ENCODE results near the gene FTCD.
"Not testable (repeated sequence)": the region's sequence is repeated elsewhere in the genome, so short reads cannot be mapped to it uniquely, and the experiment has no call there.

The FTCD gene, protein sequence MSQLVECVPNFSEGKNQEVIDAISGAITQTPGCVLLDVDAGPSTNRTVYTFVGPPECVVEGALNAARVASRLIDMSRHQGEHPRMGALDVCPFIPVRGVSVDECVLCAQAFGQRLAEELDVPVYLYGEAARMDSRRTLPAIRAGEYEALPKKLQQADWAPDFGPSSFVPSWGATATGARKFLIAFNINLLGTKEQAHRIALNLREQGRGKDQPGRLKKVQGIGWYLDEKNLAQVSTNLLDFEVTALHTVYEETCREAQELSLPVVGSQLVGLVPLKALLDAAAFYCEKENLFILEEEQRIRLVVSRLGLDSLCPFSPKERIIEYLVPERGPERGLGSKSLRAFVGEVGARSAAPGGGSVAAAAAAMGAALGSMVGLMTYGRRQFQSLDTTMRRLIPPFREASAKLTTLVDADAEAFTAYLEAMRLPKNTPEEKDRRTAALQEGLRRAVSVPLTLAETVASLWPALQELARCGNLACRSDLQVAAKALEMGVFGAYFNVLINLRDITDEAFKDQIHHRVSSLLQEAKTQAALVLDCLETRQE

DNA sequence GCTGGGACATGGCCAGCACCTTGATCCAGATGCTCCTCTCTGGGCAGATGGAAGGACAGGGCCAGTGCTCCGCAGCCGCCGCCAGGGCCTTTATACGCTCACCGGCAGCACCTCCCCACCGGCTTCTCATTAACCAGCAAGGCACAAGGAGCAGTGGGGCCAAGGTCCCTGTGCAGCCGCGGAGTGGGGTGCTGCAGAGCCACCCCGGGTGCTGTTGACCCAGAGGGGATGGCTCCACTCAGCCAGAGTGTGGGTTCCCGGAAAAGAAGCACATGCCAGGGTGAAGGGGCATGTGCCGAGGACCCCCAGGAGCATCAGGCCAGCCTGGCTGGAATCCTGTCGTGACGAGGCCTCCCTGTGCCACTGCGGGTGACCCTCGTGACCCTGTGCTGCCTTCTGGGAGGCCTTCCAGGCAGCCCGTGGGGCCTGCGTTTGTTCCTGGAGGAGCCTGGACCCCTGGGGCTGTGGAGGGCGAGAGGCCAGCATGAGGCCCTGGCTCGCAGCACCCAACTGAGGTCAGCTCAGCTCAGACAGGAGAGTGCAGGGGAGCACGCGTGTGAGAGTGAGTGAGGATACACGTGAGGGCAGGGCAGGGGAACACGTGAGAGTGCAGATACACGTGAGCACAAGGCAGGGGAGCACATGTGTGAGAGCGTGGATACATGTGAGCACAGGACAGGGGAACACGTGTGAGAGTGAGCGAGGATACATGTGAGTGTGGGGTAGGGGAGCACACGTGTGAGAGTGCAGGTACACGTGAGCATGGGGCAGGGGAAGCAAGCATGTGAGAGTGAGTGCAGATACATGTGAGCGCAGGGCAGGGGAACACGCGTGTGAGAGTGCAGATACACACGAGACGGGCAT lies at the start of gene FTCD:
TSS of gene FTCD (minus strand) at position 66 of the 864 bp plus-strand sequence. CDS start at position 10, 56 bp downstream.
- Histone ChIP-seq H3K9ac (ENCODE audit: low read length in 2 of 2) (no peak within 1 kb of the TSS), H3K36me3 (ENCODE audit: control insufficient read depth in 2 of 2, insufficient read depth in 2 of 2, low read length in 2 of 2) (no peaks in the 10 kb centered on the region), H3K27me3 (ENCODE audit: control insufficient read depth in 1 of 2, insufficient read depth in 2 of 2, low read length in 2 of 2) (no peaks in the 10 kb centered on the region), H3K27ac (ENCODE audit: low read length) (no peak within 1 kb of the TSS), H3K9me3 (ENCODE audit: control insufficient read depth in 2 of 2, low read length in 2 of 2) (no peaks in the 10 kb centered on the region), H3K4me3 (ENCODE audit: low read length in 2 of 2) (no peak within 1 kb of the TSS), H3K4me1 (ENCODE audit: control insufficient read depth, insufficient read depth, low read length) (peaks cover 9% of the 10 kb centered on the region)

DNA sequence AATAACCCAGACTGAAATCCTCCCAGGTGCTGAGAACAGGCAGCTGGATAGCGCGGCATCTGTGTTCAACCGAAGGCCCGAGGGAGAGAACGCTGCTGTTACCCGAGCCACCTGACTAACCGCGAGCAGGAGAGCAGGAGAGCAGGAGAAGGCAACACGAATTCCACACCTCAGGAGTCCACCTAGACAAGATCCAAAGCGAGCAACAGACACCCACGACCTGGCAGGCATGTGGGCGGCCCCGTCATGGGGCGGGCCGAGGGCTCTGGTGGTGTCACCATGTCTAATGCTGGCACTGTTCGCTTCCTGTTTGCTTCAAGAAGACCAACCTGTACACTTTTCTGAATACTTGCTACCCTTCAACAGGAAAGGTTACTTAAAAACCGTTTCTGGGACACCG lies 49.8 kb upstream of the FTCD start:
- Histone ChIP-seq H3K4me1 (ENCODE audit: control insufficient read depth, insufficient read depth, low read length) (no peaks in the 10 kb centered on the region), H3K4me3 (ENCODE audit: low read length in 2 of 2) (no peak overlapping the region), H3K36me3 (ENCODE audit: control insufficient read depth in 2 of 2, insufficient read depth in 2 of 2, low read length in 2 of 2) (peaks cover 14 to 49% of the 10 kb centered on the region in 2 donors), H3K27ac (ENCODE audit: low read length) (no peak overlapping the region), H3K9me3 (ENCODE audit: control insufficient read depth in 2 of 2, low read length in 2 of 2) (no peaks in the 10 kb centered on the region), H3K9ac (ENCODE audit: low read length in 2 of 2) (no peak overlapping the region), H3K27me3 (ENCODE audit: control insufficient read depth in 1 of 2, insufficient read depth in 2 of 2, low read length in 2 of 2) (no peaks in the 10 kb centered on the region)

DNA sequence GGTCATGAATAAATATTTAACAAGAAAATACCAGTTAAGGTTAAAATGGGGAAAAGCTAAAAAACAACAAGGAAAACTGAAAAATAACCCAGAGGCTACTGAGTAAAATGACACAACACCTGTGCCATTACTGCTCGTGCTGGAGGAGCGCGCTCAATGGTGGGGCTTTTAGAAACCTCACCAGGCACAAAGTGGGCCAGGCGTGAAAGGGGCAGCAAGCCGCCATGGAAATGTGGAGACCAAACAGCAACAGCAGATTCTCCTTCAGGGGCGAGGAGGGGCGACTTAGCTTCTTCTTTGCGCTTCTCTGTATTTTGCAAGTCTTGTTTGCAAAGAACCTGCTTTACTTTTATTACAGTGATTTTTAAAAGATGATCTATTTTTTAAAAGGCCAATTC lies 47.8 kb upstream of the FTCD start:
- H3K36me3 ChIP-seq (ENCODE audit: control insufficient read depth in 2 of 2, insufficient read depth in 2 of 2, low read length in 2 of 2): peaks cover 16 to 44% of the 10 kb centered on the region in 2 donors
- no peaks in the 10 kb centered on the region for H3K27me3 ChIP-seq (ENCODE audit: control insufficient read depth in 1 of 2, insufficient read depth in 2 of 2, low read length in 2 of 2)
- no peaks in the 10 kb centered on the region for H3K9me3 ChIP-seq (ENCODE audit: control insufficient read depth in 2 of 2, low read length in 2 of 2)
- no peaks in the 10 kb centered on the region for H3K4me1 ChIP-seq (ENCODE audit: control insufficient read depth, insufficient read depth, low read length)
- no peak overlapping the region for H3K4me3 ChIP-seq (ENCODE audit: low read length in 2 of 2)
- H3K27ac ChIP-seq (ENCODE audit: low read length): no peak overlapping the region
- no peak overlapping the region for H3K9ac ChIP-seq (ENCODE audit: low read length in 2 of 2)

GRCh38 chr21:46202592-46203202 lies 47.3 kb upstream of the FTCD start:
- H3K4me1 ChIP-seq (ENCODE audit: control insufficient read depth, insufficient read depth, low read length): no peaks in the 10 kb centered on the region
- no peak overlapping the region for H3K27ac ChIP-seq (ENCODE audit: low read length)
- H3K4me3 ChIP-seq (ENCODE audit: low read length in 2 of 2): no peak overlapping the region
- H3K9ac ChIP-seq (ENCODE audit: low read length in 2 of 2): no peak overlapping the region
- peaks cover 16 to 41% of the 10 kb centered on the region in 2 donors for H3K36me3 ChIP-seq (ENCODE audit: control insufficient read depth in 2 of 2, insufficient read depth in 2 of 2, low read length in 2 of 2)
- H3K27me3 ChIP-seq (ENCODE audit: control insufficient read depth in 1 of 2, insufficient read depth in 2 of 2, low read length in 2 of 2): no peaks in the 10 kb centered on the region
- no peaks in the 10 kb centered on the region for H3K9me3 ChIP-seq (ENCODE audit: control insufficient read depth in 2 of 2, low read length in 2 of 2)

DNA sequence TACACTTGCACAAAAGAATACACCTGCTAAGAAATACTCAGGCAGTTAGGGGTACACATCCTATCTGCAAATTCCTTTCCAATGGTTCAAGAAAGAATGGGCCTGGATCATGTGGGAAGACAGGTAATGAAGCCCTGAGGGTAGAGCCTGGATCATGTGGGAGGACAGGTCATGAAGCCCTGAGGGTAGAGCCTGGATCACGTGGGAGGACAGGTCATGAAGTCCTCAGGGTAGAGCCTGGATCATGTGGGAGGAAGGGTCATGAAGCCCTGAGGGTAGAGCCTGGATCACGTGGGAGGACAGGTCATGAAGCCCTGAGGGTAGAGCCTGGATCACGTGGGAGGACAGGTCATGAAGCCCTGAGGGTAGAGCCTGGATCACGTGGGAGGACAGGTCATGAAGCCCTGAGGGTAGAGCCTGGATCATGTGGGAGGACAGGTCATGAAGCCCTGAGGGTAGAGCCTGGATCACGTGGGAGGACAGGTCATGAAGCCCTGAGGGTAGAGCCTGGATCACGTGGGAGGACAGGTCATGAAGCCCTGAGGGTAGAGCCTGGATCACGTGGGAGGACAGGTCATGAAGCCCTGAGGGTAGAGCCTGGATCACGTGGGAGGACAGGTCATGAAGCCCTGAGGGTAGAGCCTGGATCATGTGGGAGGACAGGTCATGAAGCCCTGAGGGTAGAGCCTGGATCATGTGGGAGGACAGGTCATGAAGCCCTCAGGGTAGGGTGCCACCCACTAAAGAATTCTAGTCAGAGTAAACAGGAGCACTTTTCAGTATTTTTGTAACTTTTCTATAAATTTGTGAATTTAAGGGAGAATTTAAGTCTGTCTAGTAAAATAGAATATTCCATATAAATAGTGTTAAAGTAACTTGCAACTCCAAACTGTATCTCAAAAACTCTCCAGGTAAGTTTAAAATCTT lies 45.8 kb upstream of the FTCD start:
- H3K27me3 ChIP-seq (ENCODE audit: control insufficient read depth in 1 of 2, insufficient read depth in 2 of 2, low read length in 2 of 2); H3K27ac ChIP-seq (ENCODE audit: low read length); H3K9me3 ChIP-seq (ENCODE audit: control insufficient read depth in 2 of 2, low read length in 2 of 2); H3K9ac ChIP-seq (ENCODE audit: low read length in 2 of 2); H3K4me1 ChIP-seq (ENCODE audit: control insufficient read depth, insufficient read depth, low read length); H3K4me3 ChIP-seq (ENCODE audit: low read length in 2 of 2): not testable (repeated sequence)
- H3K36me3 ChIP-seq (ENCODE audit: control insufficient read depth in 2 of 2, insufficient read depth in 2 of 2, low read length in 2 of 2): peaks cover 22 to 40% of the 10 kb centered on the region in 2 donors

DNA sequence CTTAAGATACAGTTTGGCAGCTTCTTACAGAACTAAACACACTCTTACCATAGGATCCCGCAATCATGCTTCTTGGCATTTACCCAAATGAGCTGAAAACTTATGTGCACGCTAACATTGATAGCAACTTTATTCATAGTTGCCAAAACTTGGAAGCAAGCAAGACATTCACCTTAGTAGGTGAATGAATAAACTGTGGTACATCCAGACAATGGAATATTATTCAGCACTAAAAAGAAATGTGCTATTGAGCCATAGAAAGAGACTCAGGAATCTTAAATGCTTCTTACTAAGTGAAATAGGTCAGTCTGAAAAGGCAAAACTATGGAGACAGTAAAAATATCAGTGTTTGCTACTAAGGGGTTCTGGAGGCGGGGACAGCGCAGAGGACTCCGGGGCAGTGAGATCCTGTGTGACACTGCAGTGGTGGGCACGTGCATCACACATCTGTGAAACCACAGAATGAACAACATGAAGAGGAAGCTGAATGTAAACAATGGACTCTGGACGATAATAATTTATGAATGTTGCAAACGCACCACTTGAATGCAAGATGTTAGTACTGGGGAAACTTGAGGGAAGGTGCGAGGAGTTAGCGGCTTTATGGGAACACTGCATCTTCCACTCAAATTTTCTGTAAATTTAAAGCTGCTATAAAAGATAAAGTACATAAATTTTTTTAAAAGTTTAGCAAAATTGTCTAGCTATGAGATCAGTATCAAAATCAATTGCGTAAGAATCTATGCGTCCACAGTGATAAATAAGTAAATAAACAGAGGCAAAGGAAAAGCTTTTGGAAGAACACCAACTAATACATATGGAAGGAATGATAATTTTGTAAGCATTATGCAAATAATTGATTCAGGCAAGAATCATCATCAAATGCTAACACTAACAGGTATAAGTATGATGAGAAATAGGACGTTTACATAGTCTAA lies 44.3 kb upstream of the FTCD start:
- Histone ChIP-seq H3K9me3 (ENCODE audit: control insufficient read depth in 2 of 2, low read length in 2 of 2) (no peaks in the 10 kb centered on the region), H3K9ac (ENCODE audit: low read length in 2 of 2) (no peak overlapping the region), H3K27ac (ENCODE audit: low read length) (no peak overlapping the region), H3K4me1 (ENCODE audit: control insufficient read depth, insufficient read depth, low read length) (no peaks in the 10 kb centered on the region), H3K36me3 (ENCODE audit: control insufficient read depth in 2 of 2, insufficient read depth in 2 of 2, low read length in 2 of 2) (peaks cover 25 to 42% of the 10 kb centered on the region in 2 donors), H3K4me3 (ENCODE audit: low read length in 2 of 2) (no peak overlapping the region), H3K27me3 (ENCODE audit: control insufficient read depth in 1 of 2, insufficient read depth in 2 of 2, low read length in 2 of 2) (no peaks in the 10 kb centered on the region)

DNA sequence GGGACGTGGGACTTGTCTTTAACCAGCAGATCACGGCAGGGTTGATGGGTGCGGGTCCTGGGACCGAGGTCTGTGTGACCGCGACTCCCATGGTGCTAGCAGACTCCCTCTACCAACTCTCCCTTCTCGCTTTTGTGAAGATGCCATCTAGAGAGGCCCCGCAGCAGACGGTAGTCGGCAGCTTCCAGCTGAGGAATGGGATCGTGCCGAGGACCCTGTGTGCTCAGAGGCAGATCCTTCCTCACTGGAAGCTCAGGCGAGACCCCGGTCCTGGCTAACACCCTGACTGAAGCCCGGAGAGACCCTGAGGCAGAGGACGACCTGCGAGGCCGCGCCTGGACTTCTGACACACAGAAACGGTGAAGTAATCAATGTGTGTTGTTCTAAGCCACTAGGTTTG lies 41.4 kb upstream of the FTCD start:
- Histone ChIP-seq H3K9ac (ENCODE audit: low read length in 2 of 2) (no peak overlapping the region), H3K4me3 (ENCODE audit: low read length in 2 of 2) (no peak overlapping the region), H3K9me3 (ENCODE audit: control insufficient read depth in 2 of 2, low read length in 2 of 2) (no peaks in the 10 kb centered on the region), H3K4me1 (ENCODE audit: control insufficient read depth, insufficient read depth, low read length) (peaks cover under 1% of the 10 kb centered on the region), H3K27me3 (ENCODE audit: control insufficient read depth in 1 of 2, insufficient read depth in 2 of 2, low read length in 2 of 2) (no peaks in the 10 kb centered on the region), H3K36me3 (ENCODE audit: control insufficient read depth in 2 of 2, insufficient read depth in 2 of 2, low read length in 2 of 2) (peaks cover 43 to 60% of the 10 kb centered on the region in 2 donors), H3K27ac (ENCODE audit: low read length) (no peak overlapping the region)

DNA sequence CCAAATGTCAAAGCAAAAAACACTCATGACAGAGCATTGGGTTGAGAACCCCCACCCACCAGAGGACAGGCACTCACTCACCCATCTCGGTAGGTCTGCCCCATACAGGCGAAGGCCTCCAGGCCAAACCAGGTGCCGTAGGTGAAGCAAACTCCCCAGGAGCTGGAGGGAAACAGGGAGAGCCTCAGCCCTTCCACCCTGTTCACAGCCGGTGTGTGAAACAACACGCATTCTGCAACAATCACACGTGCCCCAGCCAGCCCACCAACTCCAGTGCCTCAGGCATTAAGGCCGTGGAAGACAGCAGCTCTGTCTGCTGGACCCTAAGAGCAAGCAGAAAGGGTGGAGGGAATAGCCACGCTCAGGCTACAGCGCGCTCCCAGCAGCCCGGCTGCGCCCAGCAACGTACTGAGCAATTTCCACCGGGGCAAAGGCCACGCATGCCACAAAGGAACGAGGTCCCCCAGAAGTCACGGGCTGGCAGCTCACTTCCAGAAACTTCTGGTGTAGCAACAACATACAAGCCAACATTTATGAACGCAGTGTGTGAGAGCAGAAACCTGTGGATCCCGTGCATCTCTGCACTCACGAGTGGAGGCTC lies 40.3 kb upstream of the FTCD start:
- no peak overlapping the region for H3K4me3 ChIP-seq (ENCODE audit: low read length in 2 of 2)
- H3K27me3 ChIP-seq (ENCODE audit: control insufficient read depth in 1 of 2, insufficient read depth in 2 of 2, low read length in 2 of 2): no peaks in the 10 kb centered on the region
- H3K9me3 ChIP-seq (ENCODE audit: control insufficient read depth in 2 of 2, low read length in 2 of 2): no peaks in the 10 kb centered on the region
- no peak overlapping the region for H3K9ac ChIP-seq (ENCODE audit: low read length in 2 of 2)
- peaks cover 8% of the 10 kb centered on the region for H3K4me1 ChIP-seq (ENCODE audit: control insufficient read depth, insufficient read depth, low read length)
- peaks cover 45 to 64% of the 10 kb centered on the region in 2 donors for H3K36me3 ChIP-seq (ENCODE audit: control insufficient read depth in 2 of 2, insufficient read depth in 2 of 2, low read length in 2 of 2)
- no peak overlapping the region for H3K27ac ChIP-seq (ENCODE audit: low read length)
